HL-60 (cell line): Measurements from ENCODE around the gene ACTA2.
A peak's percentile ranks its signal among the peaks of the same experiment; 100 is the strongest.

Source experiments
- DNase-seq, 2 experiments: peaks; one replicate each; pipeline ENCODE4 v3.0.0-alpha.2; 2010 to 2020; ENCODE audit warnings: low read depth in 1 of 2, low spot score in 1 of 2
- H3K27ac ChIP-seq: fragments of 250-450 bp; sonication (Bioruptor Pico); replicated peaks from 2 replicates; pipeline ENCODE4 v1.5.1; 2020; ENCODE audit warnings: mild to moderate bottlenecking, moderate library complexity
- H3K27me3 ChIP-seq: fragments of 250-450 bp; sonication (Bioruptor Pico); 2 replicates; pipeline ENCODE4 v1.5.1; 2021; ENCODE audit warnings: mild to moderate bottlenecking, moderate library complexity; ENCODE audit not compliant: insufficient read depth, poor library complexity, severe bottlenecking
- H3K4me3 ChIP-seq: replicated peaks from 2 replicates; pipeline ENCODE4 v1.5.1; 2011; ENCODE audit warnings: mild to moderate bottlenecking, control low read depth, low read length; ENCODE audit not compliant: insufficient read depth
- CTCF ChIP-seq: IDR thresholded peaks from one replicate; pipeline ENCODE4 v1.5.1; 2011; ENCODE audit warnings: low read length, control low read depth, inconsistent platforms; ENCODE audit not compliant: insufficient read depth
- GABPA ChIP-seq: IDR thresholded peaks from 2 replicates; pipeline ENCODE4 v1.6.1; 2012; ENCODE audit warnings: low read depth
- POLR2AphosphoS5 ChIP-seq: IDR thresholded peaks from 2 replicates; pipeline ENCODE4 v1.6.1; 2012; ENCODE audit warnings: low read depth
- REST ChIP-seq: IDR thresholded peaks from 2 replicates; pipeline ENCODE4 v1.6.1; 2012; ENCODE audit warnings: low read depth; ENCODE audit not compliant: insufficient replicate concordance
- SPI1 ChIP-seq: IDR thresholded peaks from 2 replicates; pipeline ENCODE4 v1.6.1; 2012; ENCODE audit warnings: low read depth, mild to moderate bottlenecking, borderline replicate concordance

Gene ACTA2

GRCh38 chr10:88975377-88975720 is 22.8 kb upstream of the ACTA2 start:
- TF ChIP-seq SPI1 (no peak), CTCF (no peak), POLR2AphosphoS5 (no peak), GABPA (no peak), REST (no peak)
- H3K4me3 ChIP-seq = peak overlapping the region; percentile 47
- no peak for DNase-seq
- H3K27me3 ChIP-seq = no peaks in the 10 kb centered on the region
- peak overlapping the region; percentile 70 for H3K27ac ChIP-seq

- Histone ChIP-seq H3K4me3 (peak overlapping the region; percentile 47), H3K27ac (peak overlapping the region; percentile 70), H3K27me3 (no peaks in the 10 kb centered on the region)
- DNase-seq = no peak
- no peak for TF ChIP-seq POLR2AphosphoS5
- TF ChIP-seq GABPA = no peak
- TF ChIP-seq REST = no peak
- TF ChIP-seq SPI1 = no peak
- no peak for TF ChIP-seq CTCF
Observed at GRCh38 chr10:88974446-88975376, 22.1 kb upstream of the ACTA2 start.

- Histone ChIP-seq H3K27ac (no peak overlapping the region; the same call in 1 of the 2 replicates), H3K27me3 (no peaks in the 10 kb centered on the region), H3K4me3 (no peak overlapping the region)
- no peak for DNase-seq
- no peak for TF ChIP-seq GABPA
- no peak for TF ChIP-seq SPI1
- no peak for TF ChIP-seq CTCF
- TF ChIP-seq REST = no peak
Observed at GRCh38 chr10:88974012-88974411, 21.4 kb upstream of the ACTA2 start.
